ENCODE data around the gene NCOA3. TPM values are rescaled to one million over a fixed set of nuclear protein-coding genes. Genes with fewer than 3 reads are reported as not detected.

NCOA3 gene
- total RNA-seq, 1 experiment from 2014 or later, result 25.9 TPM

GRCh38 chr20:47535994-47536393, 34.3 kb downstream of the NCOA3 start:
- no peak overlapping the region for H3K4me2 ChIP-seq (ENCODE audit: low read length)
- CTCF ChIA-PET, result interaction anchor here (0.8 to 1.7 kb wide), 4 partner anchors 7 to 23 kb away, joined by 3 to 8 read pairs (median 4); no protein-coding TSS in a partner anchor
- no peak overlapping the region for H3K4me3 ChIP-seq (replicated peaks in 1 of 2; ENCODE audit: low read depth in 1 of 2, low read length in 2 of 2)
- BruUV-seq (replicated peaks), result no TSS peak
- H3K36me3 ChIP-seq (ENCODE audit: control insufficient read depth in 1 of 2, insufficient read depth in 2 of 2, low read length in 2 of 2), result no peaks in the 10 kb centered on the region
- POLR2A ChIA-PET, result interaction anchor here (1.2 kb wide), 1 partner anchor 23 kb away, joined by 4 read pairs; no protein-coding TSS in a partner anchor
- peaks cover 15 to 22% of the 10 kb centered on the region in 2 experiments for H3K4me1 ChIP-seq (ENCODE audit: control insufficient read depth in 1 of 2, insufficient read depth in 2 of 2, low read length in 2 of 2)
- DNase-seq (ENCODE audit: low read depth, low spot score) (no peak), ATAC-seq (no peak)
- no peak overlapping the region for H3K9ac ChIP-seq (ENCODE audit: low read length)
- H4K20me1 ChIP-seq (ENCODE audit: insufficient read depth), result no peaks in the 10 kb centered on the region; the same call in 1 of the 2 replicates
- RAD21 ChIA-PET (ENCODE audit: low non-redundant PET in 1 of 2, low total read pairs in 2 of 2, uncharacterized antibody in 2 of 2, unreplicated experiment in 2 of 2), result no interaction called here
- no peak overlapping the region for H3K27ac ChIP-seq (ENCODE audit: low read depth, low read length)
- H2AFZ ChIP-seq (ENCODE audit: low read depth, low read length, poor library complexity, severe bottlenecking), result no peak overlapping the region
- H3K9me2 ChIP-seq (ENCODE audit: insufficient read depth), result no peaks in the 10 kb centered on the region
- no peaks in the 10 kb centered on the region for H3K27me3 ChIP-seq (ENCODE audit: insufficient read depth, low read length)
- intact Hi-C loops (cut with micrococcal nuclease), result no loop called here
- peaks cover 33% of the 10 kb centered on the region for H3K79me2 ChIP-seq (ENCODE audit: insufficient read depth, low read length)
- TF ChIP-seq EGR1 (IDR thresholded peaks at IDR 0.05; ENCODE audit: low read depth), result no peak
- no peak for TF ChIP-seq ZFX (IDR thresholded peaks at IDR 0.05)
- H3K9me3 ChIP-seq (ENCODE audit: control insufficient read depth in 1 of 2, insufficient read depth in 1 of 2, low read depth in 1 of 2, low read length in 2 of 2), result no peaks in the 10 kb centered on the region

GRCh38 chr20:47540443-47541354, 39.0 kb downstream of the NCOA3 start:
- H2AFZ ChIP-seq (ENCODE audit: low read depth, low read length, poor library complexity, severe bottlenecking), result no peak overlapping the region
- H3K4me2 ChIP-seq (ENCODE audit: low read length), result peak overlapping the region; percentile 71
- H3K9ac ChIP-seq (ENCODE audit: low read length), result peak overlapping the region; percentile 10; the same call in 1 of the 2 replicates
- H3K27me3 ChIP-seq (ENCODE audit: insufficient read depth, low read length), result no peaks in the 10 kb centered on the region
- peaks cover 37 to 53% of the 10 kb centered on the region in 2 experiments for H3K4me1 ChIP-seq (ENCODE audit: control insufficient read depth in 1 of 2, insufficient read depth in 2 of 2, low read length in 2 of 2)
- DNase-seq (ENCODE audit: low read depth, low spot score) (peak; percentile 24), ATAC-seq (peak; percentile 37; the same call in 1 of the 2 replicates)
- H4K20me1 ChIP-seq (ENCODE audit: insufficient read depth), result no peaks in the 10 kb centered on the region
- no peaks in the 10 kb centered on the region for H3K36me3 ChIP-seq (ENCODE audit: control insufficient read depth in 1 of 2, insufficient read depth in 2 of 2, low read length in 2 of 2)
- intact Hi-C loops (cut with micrococcal nuclease), result no loop called here
- peak; percentile 34; the same call in 1 of the 2 replicates for TF ChIP-seq FOSL1 (IDR thresholded peaks at IDR 0.05; ENCODE audit: low read depth)
- peak; percentile 26 for TF ChIP-seq TCF7L2 (IDR thresholded peaks at IDR 0.05; ENCODE audit: borderline replicate concordance, extremely low read depth, insufficient read depth, insufficient read length)
- no peak for TF ChIP-seq SRF (IDR thresholded peaks at IDR 0.05; ENCODE audit: low read depth)
- TF ChIP-seq MAX (IDR thresholded peaks at IDR 0.05), result peak; percentile 32; the same call in 1 of the 2 replicates
- TF ChIP-seq CEBPB (IDR thresholded peaks at IDR 0.05; ENCODE audit: low read depth), result no peak
- 0 out of 2 replicates have a peak, but pooled peaks have one; percentile 26 for TF ChIP-seq CBX3 (IDR thresholded peaks at IDR 0.05; ENCODE audit: low read depth)
- peak; percentile 28; the same call in 1 of the 2 replicates for TF ChIP-seq JUND (IDR thresholded peaks at IDR 0.05)
- TF ChIP-seq ELF1 (IDR thresholded peaks at IDR 0.05; ENCODE audit: borderline replicate concordance, low read depth), result no peak
- POLR2A ChIA-PET, result no interaction called here
- H3K4me3 ChIP-seq (replicated peaks in 1 of 2; ENCODE audit: low read depth in 1 of 2, low read length in 2 of 2), result peak overlapping the region in 1 of 2 experiments; percentile 17; a peak in 1 of 4 replicates
- H3K79me2 ChIP-seq (ENCODE audit: insufficient read depth, low read length), result peaks cover 49% of the 10 kb centered on the region
- H3K9me2 ChIP-seq (ENCODE audit: insufficient read depth), result no peaks in the 10 kb centered on the region
- CTCF ChIA-PET, result interaction anchor here (2.1 kb wide), 1 partner anchor 80 kb away, joined by 5 read pairs; no protein-coding TSS in a partner anchor
- no peaks in the 10 kb centered on the region for H3K9me3 ChIP-seq (ENCODE audit: control insufficient read depth in 1 of 2, insufficient read depth in 1 of 2, low read depth in 1 of 2, low read length in 2 of 2)
- RAD21 ChIA-PET (ENCODE audit: low non-redundant PET in 1 of 2, low total read pairs in 2 of 2, uncharacterized antibody in 2 of 2, unreplicated experiment in 2 of 2), result no interaction called here
- peak overlapping the region; percentile 18; the same call in 1 of the 2 replicates for H3K27ac ChIP-seq (ENCODE audit: low read depth, low read length)
- BruUV-seq (replicated peaks), result no TSS peak

All from HCT116 (cell line).